NCI-H446 (cell line): ENCODE measurements around the gene DIP2C.

Experiments used
- DNase-seq, 2 experiments: peaks; one replicate each; lab custom pipeline; 2025; lab: John Stamatoyannopoulos, UW

Gene DIP2C

DNA sequence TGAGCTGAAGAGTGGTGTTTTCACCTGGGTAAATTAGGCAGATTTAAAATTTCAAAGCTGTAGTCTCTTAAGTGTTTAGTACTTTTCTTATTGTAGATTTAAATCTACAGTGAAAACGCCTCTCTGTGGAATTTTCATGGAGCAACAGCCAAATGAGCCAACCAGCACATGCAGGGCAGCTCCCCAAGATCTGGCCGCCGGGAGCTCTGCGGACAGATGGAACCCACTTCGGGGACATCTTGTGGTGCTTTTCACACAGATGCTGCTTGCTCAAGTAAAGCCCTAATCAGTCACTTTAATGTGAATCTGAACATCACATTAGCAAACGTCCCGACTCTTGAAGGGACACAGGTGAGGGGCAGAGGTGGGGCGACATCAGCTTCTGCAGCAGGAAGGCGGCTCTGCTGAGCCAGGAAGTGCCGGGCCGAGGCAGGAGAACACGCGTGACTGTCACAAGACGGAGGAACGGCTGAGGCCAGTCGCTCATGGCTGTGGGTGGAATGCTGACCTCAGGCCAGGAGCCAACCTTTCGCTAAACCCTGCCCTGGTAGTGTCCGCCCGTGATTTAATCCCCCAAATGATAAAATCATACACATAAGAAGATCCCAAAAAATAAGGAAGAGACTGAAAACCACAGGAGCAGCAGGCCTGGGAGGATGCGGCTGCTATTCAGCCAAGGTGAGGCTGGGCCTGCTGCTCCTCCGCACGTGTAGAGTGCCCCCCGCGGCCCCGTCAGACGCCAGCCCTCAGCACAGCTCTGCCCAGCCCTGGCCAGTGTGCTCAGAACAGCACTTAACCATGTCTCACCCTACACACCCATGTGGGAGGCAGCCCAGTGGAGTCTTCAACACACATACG lies 297.4 kb downstream of the DIP2C start:
- DNase-seq = no peak

GRCh38 chr10:391305-391704 lies 298.2 kb downstream of the DIP2C start:
- DNase-seq = no peak

GRCh38 chr10:390449-391100 lies 298.9 kb downstream of the DIP2C start:
- no peak for DNase-seq

DNA sequence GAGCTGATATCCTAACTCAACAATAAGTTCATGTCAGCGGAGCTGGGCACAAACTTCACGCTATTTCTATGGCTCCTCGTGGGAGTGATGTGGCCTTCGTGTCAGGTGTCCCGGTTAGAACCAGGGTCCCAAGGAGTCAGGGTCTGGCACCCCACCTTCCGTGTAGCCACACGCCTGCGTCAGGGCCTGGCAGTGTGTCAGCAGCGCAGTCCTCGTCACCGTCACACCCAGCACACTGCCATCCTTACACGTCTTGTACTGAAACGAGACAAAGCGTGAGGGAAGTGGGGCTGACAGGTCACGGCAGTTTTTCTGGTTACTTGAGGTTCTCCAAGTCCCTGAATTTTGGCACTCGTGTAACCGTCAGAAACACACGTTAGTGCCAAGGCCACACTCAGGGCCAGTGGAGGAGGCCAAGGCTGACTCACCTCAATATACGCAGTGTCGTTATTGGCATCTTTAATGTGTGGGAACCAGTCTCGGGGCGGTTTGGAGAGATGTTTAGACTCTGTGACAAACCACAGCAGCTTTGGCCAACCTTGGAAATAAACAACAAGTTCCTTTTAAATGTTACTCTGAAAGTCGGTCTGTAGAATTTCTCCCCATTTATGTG lies 299.5 kb downstream of the DIP2C start:
- DNase-seq = no peak

GRCh38 chr10:389261-389790 lies 300.1 kb downstream of the DIP2C start:
- DNase-seq = no peak

- DNase-seq = no peak
Observed at GRCh38 chr10:388661-389045, 300.8 kb downstream of the DIP2C start.

DNA sequence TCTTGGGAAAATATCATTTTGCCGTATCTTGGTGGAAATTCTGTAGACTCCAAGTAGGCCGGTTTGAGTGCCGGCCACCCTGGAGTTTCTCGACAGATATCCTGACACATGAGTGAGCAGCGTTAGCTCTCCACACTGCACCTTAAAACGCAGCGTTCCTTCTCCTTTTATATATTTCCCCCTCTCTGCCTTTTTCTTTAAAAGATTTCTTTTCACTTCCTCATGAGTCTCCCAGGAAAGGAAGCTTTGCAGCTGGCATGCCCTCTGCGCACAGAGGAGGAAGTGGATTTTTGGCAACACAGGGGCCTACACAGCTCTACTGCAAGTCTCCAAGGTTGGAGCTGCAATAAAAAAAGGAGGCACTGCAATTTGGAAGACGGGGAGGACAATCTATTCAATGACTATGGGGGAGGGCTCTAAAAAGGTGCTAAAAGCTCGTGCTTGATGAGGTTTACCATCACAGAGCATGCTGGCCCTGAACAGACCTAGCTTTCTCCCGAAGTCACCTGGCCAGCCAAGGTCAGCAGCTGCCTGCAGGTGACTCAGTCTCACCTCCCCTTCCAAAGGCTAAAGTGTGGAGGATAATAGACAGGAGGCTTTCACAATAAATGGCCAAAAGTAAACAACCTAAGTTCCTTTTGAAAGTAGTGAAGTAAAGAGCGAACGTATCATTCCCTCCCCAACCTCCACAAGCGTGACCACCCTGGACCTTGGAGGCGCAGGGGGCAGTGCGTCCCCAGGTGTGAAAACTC lies 301.4 kb downstream of the DIP2C start:
- DNase-seq = no peak

- DNase-seq = no peak
Observed at GRCh38 chr10:387593-387891, 301.9 kb downstream of the DIP2C start.

GRCh38 chr10:386771-387592 lies 302.5 kb downstream of the DIP2C start:
- no peak for DNase-seq

GRCh38 chr10:385571-386300 lies 303.7 kb downstream of the DIP2C start:
- no peak for DNase-seq

- DNase-seq = no peak
Observed at GRCh38 chr10:384538-385305, 304.7 kb downstream of the DIP2C start.

DNA sequence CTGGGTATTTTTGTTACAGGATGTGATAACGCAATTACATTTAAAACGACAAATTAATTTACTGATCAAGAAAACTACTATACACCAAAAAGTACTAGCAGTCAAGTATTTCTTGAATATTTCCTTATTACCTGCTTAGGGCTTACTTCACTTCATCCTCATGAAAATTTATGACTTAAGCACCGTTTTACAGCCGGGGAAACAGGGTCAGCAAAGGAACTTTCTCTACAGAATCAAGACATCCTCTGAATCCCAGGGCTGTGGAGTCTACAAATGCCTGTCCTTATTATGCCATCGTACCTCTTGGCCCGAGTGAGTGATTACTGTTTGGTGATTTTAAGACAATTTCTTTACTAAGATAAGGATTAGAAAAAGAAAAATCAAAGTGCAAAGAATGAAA lies 305.9 kb downstream of the DIP2C start:
- no peak for DNase-seq

GRCh38 chr10:381805-382204 lies 307.7 kb downstream of the DIP2C start:
- no peak for DNase-seq

- DNase-seq = no peak
Observed at GRCh38 chr10:381346-381745, 308.1 kb downstream of the DIP2C start.

GRCh38 chr10:380313-380940 lies 309.0 kb downstream of the DIP2C start:
- DNase-seq = no peak

DNA sequence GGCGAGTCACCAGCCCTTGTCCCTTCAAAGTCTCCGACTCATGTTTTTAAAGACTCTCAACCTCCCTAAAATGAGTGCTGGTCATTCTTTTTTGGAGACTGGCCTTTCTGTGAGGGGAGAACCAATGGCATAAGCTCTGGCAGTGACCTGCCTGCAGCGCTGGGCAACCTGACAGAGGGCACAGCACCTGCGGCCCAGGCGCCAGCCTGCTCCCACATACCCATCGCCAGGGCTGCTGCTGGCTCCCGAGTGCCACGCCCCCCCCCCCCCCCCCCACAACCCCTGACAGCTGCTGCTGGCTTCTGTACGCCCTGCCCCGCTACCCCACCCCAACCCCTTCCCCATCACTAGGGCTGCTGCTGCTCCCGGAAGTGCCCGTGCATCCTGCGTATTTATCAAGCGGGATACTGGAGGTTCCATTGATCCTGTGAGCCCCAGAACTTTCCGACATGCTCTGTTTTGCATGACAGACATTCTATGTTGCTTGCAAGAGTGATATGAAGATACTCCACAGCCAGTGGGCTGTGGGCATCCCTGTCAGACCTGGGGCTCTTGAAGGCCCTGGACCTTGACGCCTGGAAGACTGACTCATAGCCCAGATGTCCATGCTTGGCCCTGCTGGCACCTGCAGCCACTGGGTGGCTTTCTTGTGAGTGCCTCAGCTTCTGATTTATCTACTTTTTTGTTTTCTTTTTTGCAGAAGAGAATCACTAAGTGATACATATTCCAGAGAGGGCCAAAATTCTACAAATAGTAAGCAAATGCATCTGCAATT lies 310.4 kb downstream of the DIP2C start:
- DNase-seq = no peak

- DNase-seq = no peak
Observed at GRCh38 chr10:378230-378929, 311.1 kb downstream of the DIP2C start.

GRCh38 chr10:377228-377627 lies 312.2 kb downstream of the DIP2C start:
- DNase-seq = no peak
